GM19035 (cell line): ENCODE results near the gene PLA2G4D.
A peak's percentile ranks its signal among the peaks of the same experiment; 100 is the strongest.

ENCODE experiments used
- ATAC-seq: cut with Tn5 transposase; IDR thresholded peaks from one replicate; pipeline ENCODE4 v1.9.1; 2021; ENCODE audit not compliant: unreplicated experiment

The PLA2G4D gene

GRCh38 chr15:42056934-42057798, 37.2 kb downstream of the PLA2G4D start:
- ATAC-seq, result no peak

DNA sequence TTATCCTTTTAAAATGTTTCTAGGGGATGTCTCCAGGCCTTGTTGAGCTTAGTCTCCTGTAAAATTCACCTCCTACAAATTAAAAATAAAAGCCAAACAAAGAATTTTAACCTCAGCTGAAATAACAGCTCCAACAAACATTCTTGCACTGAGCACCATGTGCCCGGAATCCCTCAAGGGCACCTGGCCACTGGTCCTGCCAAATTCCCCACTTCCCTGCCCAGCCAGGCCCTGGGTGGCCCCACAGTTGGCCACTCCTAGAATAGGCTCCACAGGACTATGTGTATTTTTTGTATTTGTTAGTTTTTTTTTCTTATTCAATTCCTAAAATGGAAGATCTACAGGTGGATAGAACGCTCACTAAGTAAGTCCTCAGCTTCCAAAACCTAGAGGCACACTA, 40.4 kb downstream of the PLA2G4D start:
- no peak for ATAC-seq

GRCh38 chr15:42053010-42053409, 41.4 kb downstream of the PLA2G4D start:
- ATAC-seq, result no peak

DNA sequence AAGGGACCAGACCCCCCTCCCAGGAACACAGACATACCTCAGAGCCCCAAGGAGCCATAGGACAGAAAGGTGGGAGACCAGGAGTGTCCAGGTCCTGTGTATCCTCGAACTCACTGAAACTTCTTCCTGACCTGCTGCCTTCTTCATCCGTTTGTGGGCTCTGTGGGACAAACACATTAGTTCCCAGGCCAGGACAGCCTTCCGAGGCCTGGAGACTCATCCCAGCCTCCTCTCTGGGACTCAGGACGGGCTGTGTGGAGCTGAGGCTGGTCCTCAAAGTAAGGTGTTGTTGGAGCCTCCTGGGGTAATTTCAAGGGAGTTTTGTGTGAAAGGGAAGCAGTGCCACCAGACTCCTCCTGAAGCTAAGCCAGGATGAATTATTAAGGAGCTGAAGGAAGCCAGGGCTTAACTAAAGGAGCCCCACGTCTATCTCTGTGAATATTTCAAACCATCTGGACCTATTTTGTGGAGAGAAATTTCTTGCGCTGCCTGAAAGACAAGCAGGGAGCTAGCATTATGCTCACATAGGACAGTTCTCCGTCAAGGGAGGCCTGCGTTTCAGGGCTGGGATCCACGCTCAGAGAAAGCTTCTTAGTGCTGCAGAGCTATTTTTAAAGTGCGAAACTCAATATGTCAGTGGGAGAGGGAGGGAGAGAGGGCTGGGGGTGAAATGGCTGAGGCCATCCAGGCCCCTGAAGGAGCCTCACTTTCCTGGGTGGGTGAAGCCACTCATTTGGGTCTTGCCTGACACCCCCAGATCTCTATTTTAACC, 43.7 kb downstream of the PLA2G4D start:
- ATAC-seq, result no peak

DNA sequence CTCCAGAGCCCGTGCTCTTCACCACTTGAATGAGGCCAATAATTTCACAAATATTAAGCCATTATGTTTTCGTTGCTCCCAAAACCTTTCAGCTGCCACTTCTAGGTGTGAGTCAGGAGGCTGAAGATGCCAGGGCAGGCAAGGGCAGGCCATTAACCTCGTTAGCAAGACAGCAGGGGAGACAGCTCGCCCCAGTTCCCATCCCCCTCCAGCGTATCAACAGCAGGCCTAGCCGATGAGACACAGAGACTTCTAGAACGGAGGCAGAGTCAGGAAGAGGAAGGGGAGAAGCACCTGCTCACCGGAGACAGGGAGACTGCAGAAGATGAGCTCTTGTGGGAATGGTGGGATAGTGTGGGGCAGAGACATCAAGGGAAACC, 45.6 kb downstream of the PLA2G4D start:
- ATAC-seq, result no peak

DNA sequence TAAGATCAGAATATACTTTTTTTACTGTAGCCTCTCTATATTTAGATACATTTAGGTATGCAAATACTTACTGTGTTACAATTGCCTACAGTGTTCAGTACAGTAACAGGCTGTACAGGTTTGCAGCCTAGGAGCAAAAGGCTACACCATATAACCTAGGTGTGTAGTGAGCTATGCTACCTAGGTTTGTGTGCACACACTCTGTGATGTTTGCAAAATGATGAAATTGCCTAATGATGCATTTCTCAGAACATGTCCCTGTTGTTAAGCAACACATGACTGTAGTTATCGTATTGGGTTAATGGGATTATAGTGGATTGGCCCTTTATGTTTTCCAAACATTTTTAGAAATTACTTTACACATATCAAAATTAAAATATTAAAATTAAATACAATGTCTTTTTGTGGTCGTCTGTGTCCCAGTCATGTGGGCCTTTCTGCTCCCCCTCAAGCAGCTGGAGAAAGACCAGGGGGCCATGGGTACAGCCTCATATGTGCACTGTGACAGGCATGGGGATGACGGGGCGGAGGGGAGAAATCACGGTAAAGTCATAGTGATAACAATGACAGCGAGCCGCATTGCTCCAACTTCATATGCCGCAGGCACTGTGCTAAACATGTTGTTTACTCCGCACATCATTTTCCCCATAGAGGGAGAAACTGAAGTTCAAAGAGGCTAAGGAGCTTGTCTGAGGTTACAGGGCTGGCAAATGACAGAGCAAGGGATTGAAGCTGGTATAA, 46.1 kb downstream of the PLA2G4D start:
- no peak for ATAC-seq

GRCh38 chr15:42046597-42046996, 47.8 kb downstream of the PLA2G4D start:
- ATAC-seq, result no peak

- no peak for ATAC-seq
Measured at GRCh38 chr15:42045211-42045615, 49.1 kb downstream of the PLA2G4D start.

- ATAC-seq, result no peak
Measured at GRCh38 chr15:42042602-42043400, 51.6 kb downstream of the PLA2G4D start.

GRCh38 chr15:42038401-42038800, 56.0 kb downstream of the PLA2G4D start:
- ATAC-seq, result no peak

- ATAC-seq, result no peak
Measured at GRCh38 chr15:42037656-42038055, 56.7 kb downstream of the PLA2G4D start.

GRCh38 chr15:42036966-42037365, 57.4 kb downstream of the PLA2G4D start:
- no peak for ATAC-seq

- no peak for ATAC-seq
Measured at GRCh38 chr15:42036112-42036905, 58.1 kb downstream of the PLA2G4D start.

DNA sequence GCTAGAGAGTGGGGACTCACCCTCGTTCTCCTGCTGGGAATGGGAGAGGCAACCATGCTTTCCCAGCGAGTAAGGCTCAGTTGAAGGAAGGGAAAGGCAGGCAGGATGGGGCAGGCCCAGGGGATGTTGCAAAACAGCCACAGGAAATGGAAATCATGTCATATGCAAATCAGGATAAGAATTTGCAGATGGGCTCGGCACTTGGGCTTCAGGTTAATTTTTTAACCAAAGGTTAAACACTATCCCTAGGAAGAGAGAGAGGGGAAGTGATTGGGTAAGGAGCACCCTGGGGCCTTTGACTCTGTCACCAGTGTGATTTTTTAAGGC, 59.0 kb downstream of the PLA2G4D start:
- peak; percentile 64 for ATAC-seq

DNA sequence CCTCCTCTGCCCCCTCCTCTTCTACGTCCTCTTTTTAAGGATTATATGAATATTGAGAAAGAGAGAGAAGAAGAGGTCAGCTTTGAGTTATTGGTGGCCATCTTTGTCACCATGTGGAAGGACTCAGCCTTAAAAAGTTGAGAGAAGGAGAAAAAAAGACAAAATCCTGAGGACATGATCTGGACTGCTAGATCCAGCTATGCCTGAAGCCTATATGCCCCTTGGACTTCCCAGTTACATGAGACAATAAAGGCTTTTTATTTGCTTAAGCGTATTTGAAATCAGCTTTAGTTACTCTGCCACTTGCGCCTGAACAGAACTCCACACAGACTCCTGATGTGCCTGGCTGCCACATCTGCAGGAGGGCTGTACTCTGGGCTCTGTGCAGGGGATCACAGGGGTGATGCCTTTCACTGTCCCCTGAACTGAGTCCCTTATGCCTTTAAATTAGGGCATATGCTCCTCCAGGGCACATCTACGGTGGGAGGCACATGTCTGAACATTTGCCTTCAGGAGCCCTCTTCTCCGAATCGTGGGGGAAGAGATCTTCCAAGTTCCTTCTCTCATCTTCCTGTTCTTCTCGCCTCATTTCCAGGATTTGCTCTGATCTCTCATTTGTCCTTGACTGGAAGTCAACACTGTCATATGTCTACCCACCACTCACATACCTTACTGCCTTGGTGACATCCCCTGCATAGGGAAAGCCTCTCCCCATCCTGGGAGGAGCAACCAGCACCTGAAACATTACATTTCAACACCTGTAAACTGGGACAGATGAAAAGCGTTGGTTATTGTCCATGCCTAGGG, 59.5 kb downstream of the PLA2G4D start:
- no peak for ATAC-seq

DNA sequence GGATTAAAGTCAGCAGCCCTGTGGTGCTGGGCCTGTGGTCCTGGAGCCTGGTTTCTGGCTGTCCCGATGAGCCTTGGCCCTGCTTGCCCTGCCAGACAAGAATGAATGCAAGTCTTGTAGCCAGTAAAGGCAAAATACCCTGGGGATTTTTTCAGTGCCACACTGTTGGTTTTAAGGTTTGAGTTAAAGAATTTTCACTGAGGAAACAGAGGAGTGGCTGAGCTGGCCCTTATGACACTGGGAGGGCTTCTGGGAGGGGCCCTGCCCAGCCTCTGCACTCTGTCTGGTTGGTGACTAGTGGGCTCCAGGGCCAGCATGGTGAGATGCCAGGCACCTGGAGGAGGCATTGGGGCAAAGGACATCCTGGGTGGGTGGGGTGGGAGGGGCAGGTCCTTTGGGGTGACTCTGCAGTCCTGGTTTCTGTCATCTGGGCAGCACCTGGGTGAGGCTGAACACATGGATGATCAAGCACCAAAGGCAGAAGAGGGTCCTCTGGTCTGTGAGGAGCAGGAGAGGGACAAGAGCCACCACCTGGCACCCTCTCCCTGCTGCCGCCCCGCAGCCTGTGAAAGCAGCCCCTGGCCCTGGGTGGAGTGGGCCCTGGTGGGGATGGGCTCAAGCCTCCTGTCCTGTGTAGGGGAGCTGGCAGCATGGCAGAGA, 61.0 kb downstream of the PLA2G4D start:
- ATAC-seq, result no peak

- ATAC-seq, result no peak
Measured at GRCh38 chr15:42032376-42033213, 61.8 kb downstream of the PLA2G4D start.
